Lower leg skin (tissue), 3 donors: ENCODE measurements around the gene GDF7.

Source experiments
- CTCF ChIP-seq, 3 donors: fragments of 450-650 bp; IDR thresholded peaks; one replicate each; pipeline ENCODE4 v1.5.1; 2016; ENCODE audit warnings: antibody characterized with exemption in 3 of 3, mild to moderate bottlenecking in 3 of 3, moderate library complexity in 2 of 3
- POLR2A ChIP-seq, 2 donors: fragments of 450-650 bp; IDR thresholded peaks; one replicate each; pipeline ENCODE4 v1.6.1; 2016 to 2017; ENCODE audit warnings: antibody characterized with exemption in 2 of 2, mild to moderate bottlenecking in 1 of 2, moderate library complexity in 1 of 2

GRCh38 chr2:20657522-20658235 lies 9.3 kb upstream of the GDF7 start:
- TF ChIP-seq CTCF (IDR thresholded peaks at IDR 0.05) (no peak), POLR2A (IDR thresholded peaks at IDR 0.05) (no peak)
